ENCODE data around the gene PTCHD4.
"Not testable (repeated sequence)": the region's sequence is repeated elsewhere in the genome, so short reads cannot be mapped to it uniquely, and the experiment has no call there.

Gene PTCHD4

GRCh38 chr6:48111143-48111506 lies at the start of gene PTCHD4:
Gene PTCHD4, minus strand, starts transcription at chr6:48111197. Its CDS starts 42,240 bp downstream, at chr6:48068957.
- peak; percentile 51 for DNase-seq (ENCODE audit: low spot score)

- peak; percentile 82 for DNase-seq (ENCODE audit: low spot score)
Observed at GRCh38 chr6:48151142-48151541, 40.1 kb upstream of the PTCHD4 start.

- DNase-seq (ENCODE audit: low spot score): no peak
Observed at GRCh38 chr6:48150701-48151100, 39.7 kb upstream of the PTCHD4 start.

GRCh38 chr6:48147051-48147450 lies 36.1 kb upstream of the PTCHD4 start:
- no peak for DNase-seq (ENCODE audit: low spot score)

GRCh38 chr6:48144021-48144420 lies 33.0 kb upstream of the PTCHD4 start:
- DNase-seq (ENCODE audit: low spot score): no peak

- peak; percentile 74 for DNase-seq (ENCODE audit: low spot score)
Observed at GRCh38 chr6:48141975-48142374, 31.0 kb upstream of the PTCHD4 start.

GRCh38 chr6:48139818-48140614 lies 29.0 kb upstream of the PTCHD4 start:
- DNase-seq (ENCODE audit: low spot score): no peak

- DNase-seq (ENCODE audit: low spot score): no peak
Observed at GRCh38 chr6:48136856-48137255, 25.9 kb upstream of the PTCHD4 start.

- DNase-seq (ENCODE audit: low spot score): peak; percentile 33
Observed at GRCh38 chr6:48135323-48136084, 24.5 kb upstream of the PTCHD4 start.

- DNase-seq (ENCODE audit: low spot score): no peak
Observed at GRCh38 chr6:48134246-48134645, 23.2 kb upstream of the PTCHD4 start.

- DNase-seq (ENCODE audit: low spot score): no peak
Observed at GRCh38 chr6:48123601-48124000, 12.6 kb upstream of the PTCHD4 start.

- not testable (repeated sequence) for DNase-seq (ENCODE audit: low spot score)
Observed at GRCh38 chr6:48121983-48122749, 11.2 kb upstream of the PTCHD4 start.

- no peak for DNase-seq (ENCODE audit: low spot score)
Observed at GRCh38 chr6:48116699-48117645, 6.0 kb upstream of the PTCHD4 start.

- no peak for DNase-seq (ENCODE audit: low spot score)
Observed at GRCh38 chr6:48113130-48113529, 2.1 kb upstream of the PTCHD4 start.

GRCh38 chr6:48111575-48111974 lies 578 bp upstream of the PTCHD4 start:
- DNase-seq (ENCODE audit: low spot score): no peak

GRCh38 chr6:48110436-48111142 lies 408 bp downstream of the PTCHD4 start:
- DNase-seq (ENCODE audit: low spot score): no peak

- no peak for DNase-seq (ENCODE audit: low spot score)
Observed at GRCh38 chr6:48109944-48110343, 1.1 kb downstream of the PTCHD4 start.

- not testable (repeated sequence) for DNase-seq (ENCODE audit: low spot score)
Observed at GRCh38 chr6:48102476-48103195, 8.4 kb downstream of the PTCHD4 start.

- DNase-seq (ENCODE audit: low spot score): peak; percentile 38
Observed at GRCh38 chr6:48101290-48101689, 9.7 kb downstream of the PTCHD4 start.

- no peak for DNase-seq (ENCODE audit: low spot score)
Observed at GRCh38 chr6:48100588-48100895, 10.5 kb downstream of the PTCHD4 start.
